ENCODE measurements around the gene FUZ. TPM values are rescaled to one million over a fixed set of nuclear protein-coding genes. Genes with fewer than 3 reads are reported as not detected.

The FUZ gene
- total and polyA plus RNA-seq, 2 donors (not counting 1 experiment from before 2014, with no cell fraction given) = 8.4 to 34.3 TPM

DNA sequence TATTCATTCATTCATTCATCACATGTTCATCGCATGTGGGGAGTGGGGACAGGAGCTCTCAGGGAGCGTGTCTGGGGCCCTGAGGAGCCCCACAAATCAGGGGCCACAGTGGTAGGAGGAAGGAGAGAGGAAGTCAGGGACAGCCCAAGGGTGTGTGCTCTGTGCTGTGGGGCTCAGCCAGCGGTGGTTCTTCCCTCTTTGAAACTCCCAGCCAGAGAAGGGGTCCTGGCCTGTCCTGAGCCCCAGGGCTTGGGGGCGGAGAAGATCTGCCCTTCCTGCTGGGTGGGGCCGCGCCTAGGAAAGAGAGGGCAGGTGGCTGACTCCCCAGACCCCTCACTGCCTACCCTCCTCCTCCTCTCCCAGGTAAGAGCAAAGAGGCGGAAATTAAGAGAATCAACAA, 31.7 kb downstream of the FUZ start:
- H3K4me2 ChIP-seq (ENCODE audit: extremely low read depth, insufficient read depth, low read length) = no peak overlapping the region
- peaks cover 18% of the 10 kb centered on the region for H3K79me2 ChIP-seq (ENCODE audit: control insufficient read depth, insufficient read depth, low read length)
- no peak for DNase-seq (ENCODE audit: low read depth in 2 of 2)
- TF ChIP-seq CTCF (conservative IDR thresholded peaks at IDR 0.05 in 1 of 2, IDR thresholded peaks at IDR 0.05 in 1 of 2; ENCODE audit: low read depth in 1 of 2, low read length in 2 of 2) (no peak), EZH2 (IDR thresholded peaks at IDR 0.05; ENCODE audit: low read length, missing control alignments) (no peak)
- H3K9ac ChIP-seq (ENCODE audit: insufficient read depth, low read length) = no peak overlapping the region
- H3K27ac ChIP-seq (ENCODE audit: insufficient read depth, low read length) = no peak overlapping the region
- H3K9me3 ChIP-seq (ENCODE audit: control insufficient read depth, insufficient read depth, low read depth, low read length) = no peaks in the 10 kb centered on the region
- H3K36me3 ChIP-seq (ENCODE audit: control insufficient read depth, insufficient read depth, low read length) = peaks cover 23% of the 10 kb centered on the region
- no peaks in the 10 kb centered on the region for H3K27me3 ChIP-seq (ENCODE audit: control insufficient read depth, insufficient read depth, low read length)
- no peak overlapping the region for H2AFZ ChIP-seq (ENCODE audit: low read length)
- peaks cover 2% of the 10 kb centered on the region for H3K4me1 ChIP-seq (ENCODE audit: control insufficient read depth, extremely low read depth, insufficient read depth, low read length)
- no peaks in the 10 kb centered on the region for H4K20me1 ChIP-seq (ENCODE audit: control insufficient read depth, extremely low read depth, insufficient read depth, low read length)
- no peak overlapping the region for H3K4me3 ChIP-seq (replicated peaks in 1 of 4; ENCODE audit: control extremely low read depth in 1 of 4, insufficient read depth in 1 of 4, low read depth in 3 of 4, low read length in 4 of 4)

GRCh38 chr19:49780861-49781260, 32.2 kb downstream of the FUZ start:
- DNase-seq (ENCODE audit: low read depth in 2 of 2) = no peak
- H3K4me1 ChIP-seq (ENCODE audit: control insufficient read depth, extremely low read depth, insufficient read depth, low read length) = peaks cover under 1% of the 10 kb centered on the region
- H4K20me1 ChIP-seq (ENCODE audit: control insufficient read depth, extremely low read depth, insufficient read depth, low read length) = no peaks in the 10 kb centered on the region
- no peak overlapping the region for H2AFZ ChIP-seq (ENCODE audit: low read length)
- no peak overlapping the region for H3K4me3 ChIP-seq (replicated peaks in 1 of 4; ENCODE audit: control extremely low read depth in 1 of 4, insufficient read depth in 1 of 4, low read depth in 3 of 4, low read length in 4 of 4)
- H3K4me2 ChIP-seq (ENCODE audit: extremely low read depth, insufficient read depth, low read length) = no peak overlapping the region
- H3K36me3 ChIP-seq (ENCODE audit: control insufficient read depth, insufficient read depth, low read length) = peaks cover 23% of the 10 kb centered on the region
- H3K27me3 ChIP-seq (ENCODE audit: control insufficient read depth, insufficient read depth, low read length) = no peaks in the 10 kb centered on the region
- no peak overlapping the region for H3K9ac ChIP-seq (ENCODE audit: insufficient read depth, low read length)
- H3K27ac ChIP-seq (ENCODE audit: insufficient read depth, low read length) = no peak overlapping the region
- H3K79me2 ChIP-seq (ENCODE audit: control insufficient read depth, insufficient read depth, low read length) = peaks cover 22% of the 10 kb centered on the region
- H3K9me3 ChIP-seq (ENCODE audit: control insufficient read depth, insufficient read depth, low read depth, low read length) = no peaks in the 10 kb centered on the region
- TF ChIP-seq CTCF (conservative IDR thresholded peaks at IDR 0.05 in 1 of 2, IDR thresholded peaks at IDR 0.05 in 1 of 2; ENCODE audit: low read depth in 1 of 2, low read length in 2 of 2) (no peak), EZH2 (IDR thresholded peaks at IDR 0.05; ENCODE audit: low read length, missing control alignments) (no peak)

- Histone ChIP-seq H3K4me2 (ENCODE audit: extremely low read depth, insufficient read depth, low read length) (no peak overlapping the region), H3K27ac (ENCODE audit: insufficient read depth, low read length) (no peak overlapping the region), H3K9me3 (ENCODE audit: control insufficient read depth, insufficient read depth, low read depth, low read length) (no peaks in the 10 kb centered on the region), H3K9ac (ENCODE audit: insufficient read depth, low read length) (no peak overlapping the region), H3K79me2 (ENCODE audit: control insufficient read depth, insufficient read depth, low read length) (peaks cover 27% of the 10 kb centered on the region), H4K20me1 (ENCODE audit: control insufficient read depth, extremely low read depth, insufficient read depth, low read length) (no peaks in the 10 kb centered on the region), H3K27me3 (ENCODE audit: control insufficient read depth, insufficient read depth, low read length) (no peaks in the 10 kb centered on the region), H3K36me3 (ENCODE audit: control insufficient read depth, insufficient read depth, low read length) (peaks cover 19% of the 10 kb centered on the region), H3K4me3 (replicated peaks in 1 of 4; ENCODE audit: control extremely low read depth in 1 of 4, insufficient read depth in 1 of 4, low read depth in 3 of 4, low read length in 4 of 4) (no peak overlapping the region), H3K4me1 (ENCODE audit: control insufficient read depth, extremely low read depth, insufficient read depth, low read length) (no peaks in the 10 kb centered on the region), H2AFZ (ENCODE audit: low read length) (no peak overlapping the region)
- DNase-seq (ENCODE audit: low read depth in 2 of 2) = no peak
- TF ChIP-seq CTCF (conservative IDR thresholded peaks at IDR 0.05 in 1 of 2, IDR thresholded peaks at IDR 0.05 in 1 of 2; ENCODE audit: low read depth in 1 of 2, low read length in 2 of 2) = no peak
- TF ChIP-seq EZH2 (IDR thresholded peaks at IDR 0.05; ENCODE audit: low read length, missing control alignments) = no peak
These were observed 33.1 kb downstream of the FUZ start for GRCh38 chr19:49779731-49780555.
